GDM1 (cell line): ENCODE results near the gene SIPA1.
A peak's percentile ranks its signal among the peaks of the same experiment; 100 is the strongest.
"Not testable (repeated sequence)": the region's sequence is repeated elsewhere in the genome, so short reads cannot be mapped to it uniquely, and the experiment has no call there.

Experiments
- DNase-seq: peaks from one replicate; lab custom pipeline; 2025; lab: John Stamatoyannopoulos, UW

The SIPA1 gene

GRCh38 chr11:65661599-65662246 is 23.8 kb downstream of the SIPA1 start:
- no peak for DNase-seq

GRCh38 chr11:65662247-65662798 is 24.4 kb downstream of the SIPA1 start:
- no peak for DNase-seq

GRCh38 chr11:65662799-65663638 is 25.1 kb downstream of the SIPA1 start, which contains the start of gene RELA:
RELA (minus strand) TSS chr11:65662916; CDS start chr11:65662832, 84 bp downstream.
- peak; percentile 90 for DNase-seq

GRCh38 chr11:65663639-65664200 is 25.8 kb downstream of the SIPA1 start:
- DNase-seq, result no peak

- no peak for DNase-seq
Observed at GRCh38 chr11:65672180-65672860, 34.4 kb downstream of the SIPA1 start.

- DNase-seq, result no peak
Observed at GRCh38 chr11:65672982-65673381, 35.1 kb downstream of the SIPA1 start.

GRCh38 chr11:65680192-65680743 is 42.4 kb downstream of the SIPA1 start:
- DNase-seq, result no peak

GRCh38 chr11:65683480-65683879 is 45.6 kb downstream of the SIPA1 start:
- DNase-seq, result not testable (repeated sequence)

GRCh38 chr11:65685981-65686380 is 48.1 kb downstream of the SIPA1 start:
- DNase-seq, result no peak

- not testable (repeated sequence) for DNase-seq
Observed at GRCh38 chr11:65691847-65692246, 53.9 kb downstream of the SIPA1 start.

GRCh38 chr11:65692367-65692766 is 54.5 kb downstream of the SIPA1 start:
- DNase-seq, result no peak

- no peak for DNase-seq
Observed at GRCh38 chr11:65695459-65696241, 57.7 kb downstream of the SIPA1 start.

- DNase-seq, result no peak
Observed at GRCh38 chr11:65696802-65697552, 59.1 kb downstream of the SIPA1 start.

GRCh38 chr11:65698205-65698604 is 60.3 kb downstream of the SIPA1 start:
- DNase-seq, result no peak

- DNase-seq, result no peak
Observed at GRCh38 chr11:65699306-65699705, 61.4 kb downstream of the SIPA1 start.

GRCh38 chr11:65700399-65700798 is 62.5 kb downstream of the SIPA1 start:
- DNase-seq, result no peak
